ENCODE data around the gene PCED1B.

Gene PCED1B

GRCh38 chr12:47231456-47231855 lies 152.0 kb downstream of the PCED1B start:
- no peak for DNase-seq (ENCODE audit: low read depth in 3 of 3)

- DNase-seq (ENCODE audit: low read depth in 3 of 3), result no peak
Observed at GRCh38 chr12:47234576-47235141, 155.2 kb downstream of the PCED1B start.

- DNase-seq (ENCODE audit: low read depth in 3 of 3), result no peak
Observed at GRCh38 chr12:47235258-47236040, 156.0 kb downstream of the PCED1B start.

GRCh38 chr12:47236109-47236714 lies 156.8 kb downstream of the PCED1B start:
- DNase-seq (ENCODE audit: low read depth in 3 of 3), result no peak

- DNase-seq (ENCODE audit: low read depth in 3 of 3), result no peak
Observed at GRCh38 chr12:47237751-47238211, 158.4 kb downstream of the PCED1B start.

- DNase-seq (ENCODE audit: low read depth in 3 of 3), result no peak
Observed at GRCh38 chr12:47238669-47239114, 159.3 kb downstream of the PCED1B start.

GRCh38 chr12:47242426-47242825 lies 163.0 kb downstream of the PCED1B start:
- DNase-seq (ENCODE audit: low read depth in 3 of 3), result no peak

GRCh38 chr12:47244835-47245234 lies 165.4 kb downstream of the PCED1B start:
- DNase-seq (ENCODE audit: low read depth in 3 of 3), result no peak

- no peak for DNase-seq (ENCODE audit: low read depth in 3 of 3)
Observed at GRCh38 chr12:47245623-47246022, 166.2 kb downstream of the PCED1B start.

GRCh38 chr12:47247418-47247817 lies 168.0 kb downstream of the PCED1B start:
- no peak for DNase-seq (ENCODE audit: low read depth in 3 of 3)

- DNase-seq (ENCODE audit: low read depth in 3 of 3), result no peak
Observed at GRCh38 chr12:47249082-47249481, 169.7 kb downstream of the PCED1B start.

GRCh38 chr12:47249719-47250357 lies 170.4 kb downstream of the PCED1B start:
- DNase-seq (ENCODE audit: low read depth in 3 of 3), result no peak

GRCh38 chr12:47251919-47252318 lies 172.5 kb downstream of the PCED1B start:
- DNase-seq (ENCODE audit: low read depth in 3 of 3), result no peak

- DNase-seq (ENCODE audit: low read depth in 3 of 3), result no peak
Observed at GRCh38 chr12:47264951-47265350, 185.5 kb downstream of the PCED1B start.

- no peak for DNase-seq (ENCODE audit: low read depth in 3 of 3)
Observed at GRCh38 chr12:47265391-47265790, 186.0 kb downstream of the PCED1B start.

- DNase-seq (ENCODE audit: low read depth in 3 of 3), result no peak
Observed at GRCh38 chr12:47267571-47267970, 188.2 kb downstream of the PCED1B start.

GRCh38 chr12:47268501-47269454 lies 189.4 kb downstream of the PCED1B start:
- no peak for DNase-seq (ENCODE audit: low read depth in 3 of 3)

- DNase-seq (ENCODE audit: low read depth in 3 of 3), result no peak
Observed at GRCh38 chr12:47269916-47270315, 190.5 kb downstream of the PCED1B start.

GRCh38 chr12:47270782-47271664 lies 191.6 kb downstream of the PCED1B start:
- DNase-seq (ENCODE audit: low read depth in 3 of 3), result no peak

- no peak for DNase-seq (ENCODE audit: low read depth in 3 of 3)
Observed at GRCh38 chr12:47271800-47272239, 192.4 kb downstream of the PCED1B start.

Data from stimulated activated CD4-positive, alpha-beta T cell treated with anti-CD3 and anti-CD28 coated beads, TNF-alpha, amount 100 ng/mL, for 4 hours (primary cell).